GM12878 (cell line): ENCODE measurements around the gene PAPOLG. TPM values are rescaled to one million over a fixed set of nuclear protein-coding genes. Genes with fewer than 3 reads are reported as not detected.

Experiments used
- POLR2A ChIP-seq: IDR thresholded peaks from 2 replicates; pipeline ENCODE4 v1.6.1; 2011; ENCODE audit warnings: low read depth, mild to moderate bottlenecking, low read length
- RB1 ChIP-seq: fragments of 450-650 bp; formaldehyde crosslinking; IDR thresholded peaks from 2 replicates; pipeline ENCODE4 v1.6.1; 2017; ENCODE audit warnings: mild to moderate bottlenecking, borderline replicate concordance
- ZNF207 ChIP-seq: fragments of 450-650 bp; IDR thresholded peaks from 2 replicates; pipeline ENCODE4 v1.6.1; 2014; ENCODE audit warnings: antibody characterized with exemption, mild to moderate bottlenecking, borderline replicate concordance
- polyA plus RNA-seq, 11 experiments: library from polyadenylated mRNA; depleted of rRNA in 4 of 11; unstranded in 6 of 11; stranded (reverse) in 5 of 11; fragments of >200 nt; fragmentation: Nextera tagmentation in 4 of 11; fragmentation: Illumina TruSeq in 1 of 11; extraction: Ambion mirVana in 4 of 11; extraction: Trizol in 1 of 11; gene quantifications; 1 replicate in 1 of 11; 2 replicates in 10 of 11; pipeline versions ENCODE4 v1.2.1 to v1.2.3, GENCODE V29; 2011 to 2016; ENCODE audit warnings: inconsistent platforms in 2 of 11, missing spikeins in 2 of 11, low read depth in 1 of 11
- total RNA-seq, 4 experiments: library from RNA; depleted of rRNA in 3 of 4; stranded (reverse); fragments of >200 nt in 3 of 4; fragmentation: Illumina TruSeq in 1 of 4; extraction: Trizol in 1 of 4; gene quantifications; 2 replicates each; pipeline versions ENCODE4 v1.2.1 to v1.2.3, GENCODE V29; 2013 to 2021
- TF ChIP-seq, protein P1 (sequence below): fragments of 450-650 bp; conservative IDR thresholded peaks from 2 replicates; pipeline ENCODE4 v1.6.1; 2017; ENCODE audit warnings: mild to moderate bottlenecking, moderate library complexity
- TF ChIP-seq, protein P2 (sequence below): fragments of 450-650 bp; IDR thresholded peaks from 2 replicates; pipeline ENCODE4 v1.6.1; 2016; ENCODE audit warnings: mild to moderate bottlenecking

The PAPOLG gene
- total and polyA plus RNA-seq, 10 of the 15 experiments (the other 5 are each of a cell fraction or from before 2014, with no cell fraction given) = 4.2 to 15.8 (median 10.7) TPM

DNA sequence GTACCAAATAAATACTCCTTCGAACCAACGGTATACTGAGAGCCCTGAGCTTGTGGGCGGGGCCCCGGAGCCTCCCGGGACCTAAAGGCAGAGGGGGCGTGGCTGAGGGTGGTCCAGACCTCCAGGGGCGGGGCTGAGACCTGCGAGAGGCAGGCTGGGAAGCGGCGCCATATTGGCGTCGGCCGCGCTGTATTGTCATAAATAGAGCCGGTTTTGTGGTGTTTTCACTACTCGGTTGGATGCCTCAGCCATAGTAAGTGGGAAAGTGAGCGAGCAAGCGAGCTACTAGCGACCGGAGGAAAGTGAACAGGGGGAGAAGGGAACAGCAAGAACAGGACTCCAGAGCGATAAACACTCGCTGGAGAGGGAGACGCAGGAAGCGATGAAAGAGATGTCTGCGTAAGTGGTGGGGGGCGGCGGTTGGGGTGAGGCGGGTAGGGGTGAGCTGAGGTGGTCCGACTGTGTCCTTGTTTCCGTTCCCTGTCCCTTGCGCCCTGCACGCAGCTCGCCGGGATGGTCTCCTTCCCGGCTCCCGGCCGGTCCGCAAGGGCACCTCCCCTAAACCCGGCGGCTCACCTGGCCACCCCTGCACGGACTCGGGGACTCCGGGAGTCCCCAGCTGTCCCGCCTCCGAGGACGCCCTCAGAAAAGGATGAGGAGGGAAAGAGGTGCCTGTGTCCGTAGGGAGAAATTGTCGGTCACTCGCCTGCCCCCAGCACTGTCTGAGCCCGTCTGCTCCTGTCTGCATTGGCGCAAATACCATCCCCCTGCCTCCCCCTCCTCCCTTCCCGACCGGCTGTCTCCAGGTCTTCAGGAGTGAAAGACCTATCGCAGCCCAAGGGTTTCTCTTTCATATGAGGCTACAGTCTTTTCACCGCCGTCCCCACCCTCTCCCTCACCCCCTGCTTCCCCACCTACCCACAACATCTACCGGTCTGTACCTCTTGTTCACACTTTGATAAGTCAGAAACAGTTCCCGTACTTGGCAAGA lies at the start of gene PAPOLG (continued):
- TF ChIP-seq, protein P1, sequence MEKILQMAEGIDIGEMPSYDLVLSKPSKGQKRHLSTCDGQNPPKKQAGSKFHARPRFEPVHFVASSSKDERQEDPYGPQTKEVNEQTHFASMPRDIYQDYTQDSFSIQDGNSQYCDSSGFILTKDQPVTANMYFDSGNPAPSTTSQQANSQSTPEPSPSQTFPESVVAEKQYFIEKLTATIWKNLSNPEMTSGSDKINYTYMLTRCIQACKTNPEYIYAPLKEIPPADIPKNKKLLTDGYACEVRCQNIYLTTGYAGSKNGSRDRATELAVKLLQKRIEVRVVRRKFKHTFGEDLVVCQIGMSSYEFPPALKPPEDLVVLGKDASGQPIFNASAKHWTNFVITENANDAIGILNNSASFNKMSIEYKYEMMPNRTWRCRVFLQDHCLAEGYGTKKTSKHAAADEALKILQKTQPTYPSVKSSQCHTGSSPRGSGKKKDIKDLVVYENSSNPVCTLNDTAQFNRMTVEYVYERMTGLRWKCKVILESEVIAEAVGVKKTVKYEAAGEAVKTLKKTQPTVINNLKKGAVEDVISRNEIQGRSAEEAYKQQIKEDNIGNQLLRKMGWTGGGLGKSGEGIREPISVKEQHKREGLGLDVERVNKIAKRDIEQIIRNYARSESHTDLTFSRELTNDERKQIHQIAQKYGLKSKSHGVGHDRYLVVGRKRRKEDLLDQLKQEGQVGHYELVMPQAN = 0 out of 2 replicates have a peak, but pooled peaks have one; percentile 42
- peak; percentile 62; the same call in 1 of the 2 replicates for TF ChIP-seq ZNF207
- TF ChIP-seq, protein P2, sequence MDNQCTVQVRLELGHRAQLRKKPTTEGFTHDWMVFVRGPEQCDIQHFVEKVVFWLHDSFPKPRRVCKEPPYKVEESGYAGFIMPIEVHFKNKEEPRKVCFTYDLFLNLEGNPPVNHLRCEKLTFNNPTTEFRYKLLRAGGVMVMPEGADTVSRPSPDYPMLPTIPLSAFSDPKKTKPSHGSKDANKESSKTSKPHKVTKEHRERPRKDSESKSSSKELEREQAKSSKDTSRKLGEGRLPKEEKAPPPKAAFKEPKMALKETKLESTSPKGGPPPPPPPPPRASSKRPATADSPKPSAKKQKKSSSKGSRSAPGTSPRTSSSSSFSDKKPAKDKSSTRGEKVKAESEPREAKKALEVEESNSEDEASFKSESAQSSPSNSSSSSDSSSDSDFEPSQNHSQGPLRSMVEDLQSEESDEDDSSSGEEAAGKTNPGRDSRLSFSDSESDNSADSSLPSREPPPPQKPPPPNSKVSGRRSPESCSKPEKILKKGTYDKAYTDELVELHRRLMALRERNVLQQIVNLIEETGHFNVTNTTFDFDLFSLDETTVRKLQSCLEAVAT = 0 out of 2 replicates have a peak, but pooled peaks have one; percentile 40
- TF ChIP-seq POLR2A = peak; percentile 84
- TF ChIP-seq RB1 = 0 out of 2 replicates have a peak, but pooled peaks have one; percentile 36
